Hematopoietic multipotent progenitor cell (in vitro differentiated cells): ENCODE results near the gene TTC7B. TPM values are rescaled to one million over a fixed set of nuclear protein-coding genes. Genes with fewer than 3 reads are reported as not detected.
A peak's percentile ranks its signal among the peaks of the same experiment; 100 is the strongest.

ENCODE experiments used
- DNase-seq, 3 donors: peaks; one replicate each; pipeline ENCODE4 v3.0.0-alpha.2; 2011 to 2015; ENCODE audit warnings: low read depth in 2 of 3, low spot score in 2 of 3
- total RNA-seq: library from RNA; depleted of rRNA; stranded (reverse); fragments of >200 nt; gene quantifications from one replicate; pipeline ENCODE4 v1.2.3, GENCODE V29; 2012

TTC7B gene
- total RNA-seq, 1 donor: 26.1 TPM

- no peak for DNase-seq
Measured at GRCh38 chr14:90805662-90806540, 10.3 kb downstream of the TTC7B start.

GRCh38 chr14:90805084-90805391, 11.2 kb downstream of the TTC7B start:
- no peak for DNase-seq

GRCh38 chr14:90804292-90805083, 11.7 kb downstream of the TTC7B start:
- DNase-seq: no peak

GRCh38 chr14:90803249-90803648, 13.0 kb downstream of the TTC7B start:
- DNase-seq: no peak

- DNase-seq: no peak
Measured at GRCh38 chr14:90799420-90799819, 16.8 kb downstream of the TTC7B start.

GRCh38 chr14:90797919-90798318, 18.3 kb downstream of the TTC7B start:
- no peak for DNase-seq

- DNase-seq: peak in 1 of 3 donors; percentile 45
Measured at GRCh38 chr14:90797451-90797850, 18.8 kb downstream of the TTC7B start.

- DNase-seq: peak in 2 of 3 donors; percentile 29 to 58
Measured at GRCh38 chr14:90796329-90796728, 19.9 kb downstream of the TTC7B start.

- no peak for DNase-seq
Measured at GRCh38 chr14:90795744-90796143, 20.5 kb downstream of the TTC7B start.

GRCh38 chr14:90791486-90791885, 24.7 kb downstream of the TTC7B start:
- DNase-seq: no peak

GRCh38 chr14:90788031-90788430, 28.2 kb downstream of the TTC7B start:
- peak in 1 of 3 donors; percentile 42 for DNase-seq

GRCh38 chr14:90785876-90786450, 30.3 kb downstream of the TTC7B start:
- no peak for DNase-seq

GRCh38 chr14:90785471-90785870, 30.8 kb downstream of the TTC7B start:
- DNase-seq: peak in 2 of 3 donors; percentile 63 to 72

- DNase-seq: no peak
Measured at GRCh38 chr14:90784621-90785270, 31.5 kb downstream of the TTC7B start.

GRCh38 chr14:90783344-90783743, 32.9 kb downstream of the TTC7B start:
- DNase-seq: no peak

- no peak for DNase-seq
Measured at GRCh38 chr14:90782892-90783291, 33.3 kb downstream of the TTC7B start.

- no peak for DNase-seq
Measured at GRCh38 chr14:90781876-90782275, 34.4 kb downstream of the TTC7B start.

GRCh38 chr14:90781344-90781761, 34.9 kb downstream of the TTC7B start:
- DNase-seq: no peak

GRCh38 chr14:90780519-90780918, 35.7 kb downstream of the TTC7B start:
- no peak for DNase-seq

GRCh38 chr14:90778571-90779255, 37.5 kb downstream of the TTC7B start:
- DNase-seq: no peak
